ENCODE measurements around the gene LRRC3. TPM values are rescaled to one million over a fixed set of nuclear protein-coding genes. Genes with fewer than 3 reads are reported as not detected.
A peak's percentile ranks its signal among the peaks of the same experiment; 100 is the strongest.

The LRRC3 gene
- total RNA-seq, 4 donors from 2014 or later, result 1.4 to 4.4 (median 3.6) TPM

GRCh38 chr21:44461005-44461404 is 5.7 kb downstream of the LRRC3 start:
- no peak for ATAC-seq (ENCODE audit: low FRiP score)

GRCh38 chr21:44461464-44462001 is 6.2 kb downstream of the LRRC3 start:
- ATAC-seq (ENCODE audit: low FRiP score), result no peak
- DNase-seq (ENCODE audit: low spot score), result no peak
- TF ChIP-seq, protein P1, sequence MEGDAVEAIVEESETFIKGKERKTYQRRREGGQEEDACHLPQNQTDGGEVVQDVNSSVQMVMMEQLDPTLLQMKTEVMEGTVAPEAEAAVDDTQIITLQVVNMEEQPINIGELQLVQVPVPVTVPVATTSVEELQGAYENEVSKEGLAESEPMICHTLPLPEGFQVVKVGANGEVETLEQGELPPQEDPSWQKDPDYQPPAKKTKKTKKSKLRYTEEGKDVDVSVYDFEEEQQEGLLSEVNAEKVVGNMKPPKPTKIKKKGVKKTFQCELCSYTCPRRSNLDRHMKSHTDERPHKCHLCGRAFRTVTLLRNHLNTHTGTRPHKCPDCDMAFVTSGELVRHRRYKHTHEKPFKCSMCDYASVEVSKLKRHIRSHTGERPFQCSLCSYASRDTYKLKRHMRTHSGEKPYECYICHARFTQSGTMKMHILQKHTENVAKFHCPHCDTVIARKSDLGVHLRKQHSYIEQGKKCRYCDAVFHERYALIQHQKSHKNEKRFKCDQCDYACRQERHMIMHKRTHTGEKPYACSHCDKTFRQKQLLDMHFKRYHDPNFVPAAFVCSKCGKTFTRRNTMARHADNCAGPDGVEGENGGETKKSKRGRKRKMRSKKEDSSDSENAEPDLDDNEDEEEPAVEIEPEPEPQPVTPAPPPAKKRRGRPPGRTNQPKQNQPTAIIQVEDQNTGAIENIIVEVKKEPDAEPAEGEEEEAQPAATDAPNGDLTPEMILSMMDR (IDR thresholded peaks at IDR 0.05), result no peak

More at GRCh38 chr21:44461005-44461404, 5.7 kb downstream of the LRRC3 start:
- TF ChIP-seq, protein P1 (IDR thresholded peaks at IDR 0.05), result no peak
- DNase-seq (ENCODE audit: low spot score), result no peak

- no peak for DNase-seq (ENCODE audit: low spot score)
- ATAC-seq (ENCODE audit: low FRiP score), result no peak
- TF ChIP-seq, protein P1 (IDR thresholded peaks at IDR 0.05), result no peak
These were observed 7.0 kb downstream of the LRRC3 start for GRCh38 chr21:44462086-44462833.

DNA sequence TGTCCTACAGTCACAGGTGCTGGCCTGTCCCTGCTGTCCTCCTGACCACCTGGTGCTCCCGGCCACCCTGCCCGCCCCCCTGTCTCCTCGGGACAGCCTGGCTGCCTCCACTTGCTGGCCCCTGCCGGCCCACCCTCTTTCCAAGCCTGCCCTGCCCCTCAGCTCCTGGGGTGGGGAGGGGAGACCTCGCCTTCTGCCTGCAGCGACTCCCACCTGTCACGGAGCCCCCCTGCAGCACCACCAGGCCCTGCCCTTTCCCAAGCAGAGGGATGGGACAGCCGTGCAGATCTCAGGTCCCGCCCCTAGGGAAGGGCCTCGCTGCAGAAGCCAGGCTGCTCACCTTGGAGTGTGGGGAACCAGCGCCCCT is 7.5 kb downstream of the LRRC3 start:
- DNase-seq (ENCODE audit: low spot score) (no peak), ATAC-seq (ENCODE audit: low FRiP score) (no peak)

GRCh38 chr21:44463724-44464123 is 8.4 kb downstream of the LRRC3 start:
- ATAC-seq (ENCODE audit: low FRiP score), result peak; percentile 38
- no peak for DNase-seq (ENCODE audit: low spot score)
- TF ChIP-seq, protein P1 (IDR thresholded peaks at IDR 0.05), result no peak

More for the DNA sequence above, 7.5 kb downstream of the LRRC3 start:
- TF ChIP-seq, protein P1 (IDR thresholded peaks at IDR 0.05), result no peak

- TF ChIP-seq, protein P1 (IDR thresholded peaks at IDR 0.05), result no peak
- no peak for DNase-seq (ENCODE audit: low spot score)
- no peak for ATAC-seq (ENCODE audit: low FRiP score)
These were observed 9.0 kb downstream of the LRRC3 start for GRCh38 chr21:44464351-44464750.

All from omental fat pad (tissue), 4 donors.